Neural cell (in vitro differentiated cells): ENCODE results near the gene COL25A1.

Source experiments
- EZH2 ChIP-seq: fragments of 200-600, 300-800 bp; shearing (Covaris generic), sonication (generic); IDR thresholded peaks from 2 replicates; pipeline ENCODE4 v1.6.1; 2014; ENCODE audit warnings: antibody characterized with exemption, low read length, borderline replicate concordance, mild to moderate bottlenecking; ENCODE audit not compliant: insufficient read depth, poor library complexity, severe bottlenecking
- POLR2AphosphoS5 ChIP-seq: IDR thresholded peaks from 2 replicates; pipeline ENCODE4 v1.6.1; 2012
- TF ChIP-seq, protein P1 (sequence below): fragments of 450-650 bp; IDR thresholded peaks from 2 replicates; pipeline ENCODE4 v1.5.1; 2014; ENCODE audit warnings: antibody characterized with exemption, mild to moderate bottlenecking, moderate library complexity; ENCODE audit not compliant: poor library complexity, severe bottlenecking
- TF ChIP-seq, protein P2 (sequence below): IDR thresholded peaks from 2 replicates; pipeline ENCODE4 v1.6.1; 2012; ENCODE audit warnings: borderline replicate concordance

DNA sequence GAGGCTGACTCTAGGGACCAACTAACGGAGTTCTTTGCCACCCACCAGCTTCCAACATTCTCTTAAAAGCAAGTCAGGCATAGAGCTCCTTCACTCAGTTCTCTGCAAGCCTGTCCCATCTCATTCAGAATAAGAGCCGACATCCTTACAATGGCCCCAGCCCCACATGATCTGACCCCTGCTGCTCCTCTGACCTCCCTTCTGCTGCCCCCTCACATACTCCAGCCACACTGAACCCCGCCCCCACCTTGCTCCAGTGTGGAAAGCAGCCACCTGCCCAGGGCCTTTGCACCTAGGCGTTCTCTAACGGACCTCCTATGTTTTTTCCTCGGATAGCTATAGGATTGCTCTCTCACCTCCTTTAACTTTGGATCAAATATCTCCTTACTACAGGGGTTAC is 396.5 kb downstream of the COL25A1 start:
- TF ChIP-seq, protein P1, sequence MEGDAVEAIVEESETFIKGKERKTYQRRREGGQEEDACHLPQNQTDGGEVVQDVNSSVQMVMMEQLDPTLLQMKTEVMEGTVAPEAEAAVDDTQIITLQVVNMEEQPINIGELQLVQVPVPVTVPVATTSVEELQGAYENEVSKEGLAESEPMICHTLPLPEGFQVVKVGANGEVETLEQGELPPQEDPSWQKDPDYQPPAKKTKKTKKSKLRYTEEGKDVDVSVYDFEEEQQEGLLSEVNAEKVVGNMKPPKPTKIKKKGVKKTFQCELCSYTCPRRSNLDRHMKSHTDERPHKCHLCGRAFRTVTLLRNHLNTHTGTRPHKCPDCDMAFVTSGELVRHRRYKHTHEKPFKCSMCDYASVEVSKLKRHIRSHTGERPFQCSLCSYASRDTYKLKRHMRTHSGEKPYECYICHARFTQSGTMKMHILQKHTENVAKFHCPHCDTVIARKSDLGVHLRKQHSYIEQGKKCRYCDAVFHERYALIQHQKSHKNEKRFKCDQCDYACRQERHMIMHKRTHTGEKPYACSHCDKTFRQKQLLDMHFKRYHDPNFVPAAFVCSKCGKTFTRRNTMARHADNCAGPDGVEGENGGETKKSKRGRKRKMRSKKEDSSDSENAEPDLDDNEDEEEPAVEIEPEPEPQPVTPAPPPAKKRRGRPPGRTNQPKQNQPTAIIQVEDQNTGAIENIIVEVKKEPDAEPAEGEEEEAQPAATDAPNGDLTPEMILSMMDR = no peak
- TF ChIP-seq, protein P2, sequence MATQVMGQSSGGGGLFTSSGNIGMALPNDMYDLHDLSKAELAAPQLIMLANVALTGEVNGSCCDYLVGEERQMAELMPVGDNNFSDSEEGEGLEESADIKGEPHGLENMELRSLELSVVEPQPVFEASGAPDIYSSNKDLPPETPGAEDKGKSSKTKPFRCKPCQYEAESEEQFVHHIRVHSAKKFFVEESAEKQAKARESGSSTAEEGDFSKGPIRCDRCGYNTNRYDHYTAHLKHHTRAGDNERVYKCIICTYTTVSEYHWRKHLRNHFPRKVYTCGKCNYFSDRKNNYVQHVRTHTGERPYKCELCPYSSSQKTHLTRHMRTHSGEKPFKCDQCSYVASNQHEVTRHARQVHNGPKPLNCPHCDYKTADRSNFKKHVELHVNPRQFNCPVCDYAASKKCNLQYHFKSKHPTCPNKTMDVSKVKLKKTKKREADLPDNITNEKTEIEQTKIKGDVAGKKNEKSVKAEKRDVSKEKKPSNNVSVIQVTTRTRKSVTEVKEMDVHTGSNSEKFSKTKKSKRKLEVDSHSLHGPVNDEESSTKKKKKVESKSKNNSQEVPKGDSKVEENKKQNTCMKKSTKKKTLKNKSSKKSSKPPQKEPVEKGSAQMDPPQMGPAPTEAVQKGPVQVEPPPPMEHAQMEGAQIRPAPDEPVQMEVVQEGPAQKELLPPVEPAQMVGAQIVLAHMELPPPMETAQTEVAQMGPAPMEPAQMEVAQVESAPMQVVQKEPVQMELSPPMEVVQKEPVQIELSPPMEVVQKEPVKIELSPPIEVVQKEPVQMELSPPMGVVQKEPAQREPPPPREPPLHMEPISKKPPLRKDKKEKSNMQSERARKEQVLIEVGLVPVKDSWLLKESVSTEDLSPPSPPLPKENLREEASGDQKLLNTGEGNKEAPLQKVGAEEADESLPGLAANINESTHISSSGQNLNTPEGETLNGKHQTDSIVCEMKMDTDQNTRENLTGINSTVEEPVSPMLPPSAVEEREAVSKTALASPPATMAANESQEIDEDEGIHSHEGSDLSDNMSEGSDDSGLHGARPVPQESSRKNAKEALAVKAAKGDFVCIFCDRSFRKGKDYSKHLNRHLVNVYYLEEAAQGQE = no peak
- TF ChIP-seq POLR2AphosphoS5 (no peak), EZH2 (no peak)
